Fibroblast of mammary gland (primary cell): Measurements from ENCODE around the gene CYB561.

ENCODE experiments used
- DNase-seq: peaks from one replicate; pipeline ENCODE4 v3.0.0-alpha.2; 2010; ENCODE audit warnings: low read depth
- H3K4me3 ChIP-seq: 2 replicates; pipeline ENCODE4 v1.5.1; 2011; ENCODE audit warnings: low read depth, mild to moderate bottlenecking, low read length, moderate library complexity; ENCODE audit not compliant: control insufficient read depth
- TF ChIP-seq, protein P1 (sequence below): conservative IDR thresholded peaks from 2 replicates; pipeline ENCODE4 v1.5.1; 2011; ENCODE audit warnings: low read depth, low read length, inconsistent platforms; ENCODE audit not compliant: control insufficient read depth, insufficient read depth

Gene CYB561

DNA sequence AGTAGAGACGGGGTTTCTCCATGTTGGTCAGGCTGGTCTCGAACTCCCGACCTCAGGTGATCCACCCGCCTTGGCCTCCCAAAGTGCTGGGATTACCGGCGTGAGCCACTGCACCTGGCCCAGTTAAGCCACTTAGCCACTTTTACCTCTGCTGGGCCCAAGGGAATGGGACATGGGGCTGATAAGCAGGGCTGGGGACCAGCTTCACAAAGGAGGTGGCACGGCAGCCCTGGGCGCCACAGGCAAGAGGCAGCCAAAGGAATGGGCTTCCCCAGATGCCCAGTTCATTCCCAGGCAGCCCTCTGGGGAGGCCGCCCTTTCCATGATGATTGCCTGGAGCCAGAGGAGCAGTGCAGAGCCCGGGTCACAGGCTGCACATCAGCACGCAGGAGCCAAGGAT, 5.0 kb upstream of the CYB561 start:
- TF ChIP-seq, protein P1, sequence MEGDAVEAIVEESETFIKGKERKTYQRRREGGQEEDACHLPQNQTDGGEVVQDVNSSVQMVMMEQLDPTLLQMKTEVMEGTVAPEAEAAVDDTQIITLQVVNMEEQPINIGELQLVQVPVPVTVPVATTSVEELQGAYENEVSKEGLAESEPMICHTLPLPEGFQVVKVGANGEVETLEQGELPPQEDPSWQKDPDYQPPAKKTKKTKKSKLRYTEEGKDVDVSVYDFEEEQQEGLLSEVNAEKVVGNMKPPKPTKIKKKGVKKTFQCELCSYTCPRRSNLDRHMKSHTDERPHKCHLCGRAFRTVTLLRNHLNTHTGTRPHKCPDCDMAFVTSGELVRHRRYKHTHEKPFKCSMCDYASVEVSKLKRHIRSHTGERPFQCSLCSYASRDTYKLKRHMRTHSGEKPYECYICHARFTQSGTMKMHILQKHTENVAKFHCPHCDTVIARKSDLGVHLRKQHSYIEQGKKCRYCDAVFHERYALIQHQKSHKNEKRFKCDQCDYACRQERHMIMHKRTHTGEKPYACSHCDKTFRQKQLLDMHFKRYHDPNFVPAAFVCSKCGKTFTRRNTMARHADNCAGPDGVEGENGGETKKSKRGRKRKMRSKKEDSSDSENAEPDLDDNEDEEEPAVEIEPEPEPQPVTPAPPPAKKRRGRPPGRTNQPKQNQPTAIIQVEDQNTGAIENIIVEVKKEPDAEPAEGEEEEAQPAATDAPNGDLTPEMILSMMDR: no peak
- no peak overlapping the region for H3K4me3 ChIP-seq
- no peak for DNase-seq

DNA sequence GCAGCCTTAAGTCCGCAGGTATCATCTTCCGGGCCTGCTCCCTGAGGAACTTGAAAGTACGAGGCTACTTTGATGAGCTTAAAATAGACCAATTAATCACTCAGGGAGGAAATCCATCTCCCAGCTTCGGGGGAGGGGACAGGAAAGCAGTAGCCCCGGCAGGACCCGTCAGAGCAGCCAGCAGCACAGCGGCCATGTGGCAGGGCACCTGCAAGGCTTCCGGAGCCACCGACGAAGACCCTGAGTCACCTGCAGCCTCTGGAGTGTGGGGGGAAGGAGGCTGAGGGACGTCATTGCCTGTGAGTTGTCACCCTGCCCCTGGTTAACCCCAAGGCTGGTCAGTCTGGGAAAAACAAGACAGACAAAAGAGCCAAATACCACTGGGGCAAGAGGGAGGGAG, 4.4 kb upstream of the CYB561 start:
- TF ChIP-seq, protein P1: no peak
- H3K4me3 ChIP-seq: no peak overlapping the region
- DNase-seq: no peak

DNA sequence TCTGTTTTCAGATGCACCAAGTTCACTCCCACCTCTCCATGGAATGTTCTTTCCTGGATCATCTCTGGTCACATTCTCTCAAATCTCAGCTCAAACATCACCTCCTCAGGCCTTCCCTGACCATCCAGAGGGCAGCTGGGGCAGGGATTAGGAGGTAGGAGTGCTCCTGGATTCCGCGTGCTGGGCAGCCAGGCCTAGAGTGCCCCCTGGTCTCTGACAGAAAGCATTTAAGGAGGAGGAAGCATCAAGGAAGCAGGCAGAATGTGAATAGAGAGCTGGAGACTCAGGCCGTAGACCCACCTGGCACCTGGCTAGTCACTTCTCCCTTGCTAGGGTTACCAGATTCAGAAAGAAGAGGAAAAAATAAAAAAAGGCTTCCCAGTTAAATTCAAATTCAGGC, 2.5 kb upstream of the CYB561 start:
- no peak for DNase-seq
- H3K4me3 ChIP-seq: no peak overlapping the region
- TF ChIP-seq, protein P1: no peak

DNA sequence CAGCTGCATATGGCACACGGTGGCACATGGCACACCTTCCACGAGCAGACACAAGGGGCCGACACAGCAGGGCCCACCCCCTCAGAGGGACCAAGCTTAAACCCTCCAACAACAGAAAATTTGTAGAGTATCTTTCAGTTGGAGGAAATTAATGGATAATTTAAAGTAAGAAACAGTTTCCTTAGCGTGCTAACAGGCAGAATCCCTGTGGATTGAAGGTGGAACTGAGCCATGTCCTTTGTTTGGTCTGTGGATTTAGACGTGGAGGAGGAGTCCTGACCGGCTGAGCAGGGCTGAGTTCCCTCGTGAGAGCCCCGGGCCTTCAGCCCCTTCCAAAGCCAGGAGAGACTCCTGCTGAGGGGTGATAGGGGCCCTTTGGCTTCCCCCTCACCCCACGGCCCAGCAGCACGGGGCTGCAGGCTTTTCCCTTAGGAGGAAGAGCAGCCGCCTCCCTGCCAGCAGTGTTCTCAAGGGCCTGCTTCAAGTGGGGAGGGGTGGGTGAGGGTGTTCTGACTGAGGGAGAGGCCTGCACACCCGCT, 1.4 kb upstream of the CYB561 start:
- no peak overlapping the region for H3K4me3 ChIP-seq
- TF ChIP-seq, protein P1: no peak
- no peak for DNase-seq

DNA sequence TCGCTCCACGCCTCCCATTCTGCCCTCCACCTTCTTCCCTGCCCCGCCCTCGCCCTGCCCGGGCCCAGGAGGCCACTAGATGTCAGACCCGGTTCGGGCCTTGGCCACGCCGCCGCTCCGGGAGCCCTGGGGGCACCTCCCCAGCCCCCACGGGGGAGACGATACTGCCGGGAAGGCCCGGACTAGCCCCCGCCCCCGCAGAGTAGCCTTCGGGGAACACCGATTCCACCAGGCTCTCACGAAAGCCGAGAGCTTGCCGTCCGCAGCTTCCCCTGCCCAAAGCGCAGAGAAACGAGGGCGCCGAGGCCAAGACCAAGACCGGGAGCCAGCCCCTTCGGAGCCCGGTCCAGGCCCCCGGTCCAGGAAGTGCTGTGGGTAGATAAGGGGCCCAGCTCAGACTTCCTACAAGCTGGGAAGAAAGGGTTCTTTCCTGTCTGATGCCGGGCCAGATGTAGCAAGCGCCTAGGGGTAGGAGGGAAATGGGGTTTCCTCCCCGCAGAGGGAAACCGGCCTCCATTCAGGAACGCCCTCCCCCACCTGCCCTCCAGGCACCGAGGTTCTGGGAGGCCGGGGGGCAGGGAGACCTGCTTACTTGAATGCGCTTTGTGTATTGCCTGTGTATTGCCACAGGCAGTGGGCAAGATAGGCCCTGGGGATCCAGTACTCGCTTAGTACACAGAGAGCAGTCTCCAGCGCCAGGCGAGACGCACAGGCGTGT, 806 bp upstream of the CYB561 start:
- TF ChIP-seq, protein P1: no peak
- H3K4me3 ChIP-seq: peak overlapping the region; percentile 31
- peak; percentile 63 for DNase-seq

DNA sequence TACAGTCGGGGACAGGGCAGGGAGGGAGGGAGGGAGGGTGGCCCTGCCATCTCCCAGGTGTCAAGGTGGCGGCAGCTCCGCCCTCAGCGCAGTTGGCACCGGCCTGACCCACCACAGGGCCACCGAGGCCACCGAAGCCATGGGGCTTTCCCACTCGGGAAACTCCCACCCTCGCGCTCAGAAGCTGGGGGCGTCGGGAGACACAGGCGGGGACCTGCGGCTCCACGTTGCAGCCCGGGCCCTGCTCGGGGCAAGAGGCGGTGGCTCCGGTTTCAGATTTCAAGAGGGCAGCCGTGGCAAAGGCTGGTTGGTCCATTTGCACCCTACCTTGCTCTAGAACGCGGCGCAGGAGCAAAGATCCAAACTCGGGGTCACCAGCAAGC, 544 bp downstream of the CYB561 start:
- TF ChIP-seq, protein P1: no peak
- peak overlapping the region; percentile 49 for H3K4me3 ChIP-seq
- DNase-seq: no peak
